Endometrium (tissue), 2 donors: ENCODE results near the gene RBM3.
A peak's percentile ranks its signal among the peaks of the same experiment; 100 is the strongest.
"Not testable (repeated sequence)": the region's sequence is repeated elsewhere in the genome, so short reads cannot be mapped to it uniquely, and the experiment has no call there.

Experiments
- FAIRE-seq: peaks from 2 replicates; lab custom pipeline; 2012; peaks lifted over from hg19 to GRCh38; lab: Jason Lieb, UNC
- donor health status: control.
- donor health status: control.

Gene RBM3

GRCh38 chrX:48574270-48575266 is at the start of gene RBM3:
TSS of gene RBM3 (plus strand) at chrX:48574484. CDS start at chrX:48575181, 697 bp downstream.
- no peak for FAIRE-seq

DNA sequence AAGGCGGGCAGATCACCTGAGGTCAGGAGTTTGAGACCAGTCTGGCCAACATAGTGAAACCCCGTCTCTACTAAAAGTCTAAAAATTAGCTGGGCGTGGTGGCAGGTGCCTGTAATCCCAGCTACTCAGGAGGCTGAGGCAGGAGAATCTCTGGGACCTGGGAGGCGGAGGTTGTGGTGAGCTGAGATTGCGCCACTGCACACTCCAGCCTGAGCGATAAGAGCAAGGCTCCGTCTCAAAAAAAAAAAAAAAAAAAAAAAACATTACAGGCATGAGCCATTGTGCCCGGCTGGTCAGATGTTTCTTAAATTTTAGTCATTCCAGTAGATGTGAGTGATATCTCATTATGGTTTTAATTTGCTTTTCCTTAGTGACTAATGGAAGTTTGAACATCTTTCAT is 48.4 kb upstream of the RBM3 start:
- not testable (repeated sequence) for FAIRE-seq

DNA sequence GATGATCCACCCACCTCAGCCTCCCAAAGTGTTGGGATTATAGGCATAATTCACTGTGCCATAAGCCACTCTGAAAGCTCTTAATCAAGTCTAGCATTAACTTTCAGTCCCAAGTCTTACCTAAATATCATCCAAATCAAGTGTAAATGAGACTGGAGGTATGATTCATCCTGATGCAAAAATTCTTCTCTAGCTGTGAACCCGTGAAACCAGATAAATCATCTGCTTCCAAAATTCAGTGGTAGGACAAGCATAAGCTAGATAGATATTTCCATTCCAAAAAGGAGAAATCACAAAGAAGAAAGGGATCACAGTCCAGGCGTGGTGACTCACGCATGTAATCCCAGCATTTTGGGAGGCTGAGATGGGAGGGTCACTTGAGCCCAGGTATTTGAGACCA is 43.5 kb upstream of the RBM3 start:
- no peak for FAIRE-seq

- FAIRE-seq = no peak
Measured at GRCh38 chrX:48531358-48531959, 42.8 kb upstream of the RBM3 start.

DNA sequence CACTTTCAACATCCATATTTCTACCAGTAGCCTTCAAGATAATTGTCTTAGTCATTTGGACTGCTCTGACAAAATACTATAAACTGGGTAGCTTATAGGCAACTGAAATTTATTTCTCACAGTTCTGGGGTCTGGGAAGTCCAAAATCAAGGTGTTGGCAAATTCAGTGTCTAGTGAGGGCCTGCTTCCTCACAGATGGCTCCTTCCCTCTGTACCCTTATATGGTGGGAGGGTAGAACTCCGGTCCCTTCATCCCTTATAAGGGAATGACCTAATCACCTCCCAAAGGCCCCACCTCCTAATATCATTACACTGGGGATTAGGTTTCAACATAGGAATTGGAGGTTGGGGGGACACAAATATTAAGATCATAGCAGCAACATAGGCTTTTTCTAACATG is 42.1 kb upstream of the RBM3 start:
- FAIRE-seq = no peak

DNA sequence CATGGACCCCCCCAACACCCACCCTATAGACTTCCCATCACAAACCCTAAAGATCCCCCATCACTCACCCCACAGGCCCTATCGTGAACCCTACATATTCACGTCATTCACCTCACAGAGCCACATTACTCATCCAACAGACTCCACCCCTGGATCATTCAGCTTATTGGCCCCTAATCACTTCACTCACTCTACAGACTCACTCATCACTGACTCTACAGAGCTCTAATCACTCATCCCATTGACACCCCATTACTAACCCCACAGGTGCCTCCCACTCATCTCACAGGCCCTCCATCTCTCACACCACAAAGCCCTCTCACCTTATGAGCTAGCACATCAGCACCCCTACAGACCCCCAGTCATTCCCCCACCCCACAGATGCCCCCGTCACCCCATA is 41.1 kb upstream of the RBM3 start:
- FAIRE-seq = no peak

- no peak for FAIRE-seq
Measured at GRCh38 chrX:48538641-48539344, 35.5 kb upstream of the RBM3 start.

DNA sequence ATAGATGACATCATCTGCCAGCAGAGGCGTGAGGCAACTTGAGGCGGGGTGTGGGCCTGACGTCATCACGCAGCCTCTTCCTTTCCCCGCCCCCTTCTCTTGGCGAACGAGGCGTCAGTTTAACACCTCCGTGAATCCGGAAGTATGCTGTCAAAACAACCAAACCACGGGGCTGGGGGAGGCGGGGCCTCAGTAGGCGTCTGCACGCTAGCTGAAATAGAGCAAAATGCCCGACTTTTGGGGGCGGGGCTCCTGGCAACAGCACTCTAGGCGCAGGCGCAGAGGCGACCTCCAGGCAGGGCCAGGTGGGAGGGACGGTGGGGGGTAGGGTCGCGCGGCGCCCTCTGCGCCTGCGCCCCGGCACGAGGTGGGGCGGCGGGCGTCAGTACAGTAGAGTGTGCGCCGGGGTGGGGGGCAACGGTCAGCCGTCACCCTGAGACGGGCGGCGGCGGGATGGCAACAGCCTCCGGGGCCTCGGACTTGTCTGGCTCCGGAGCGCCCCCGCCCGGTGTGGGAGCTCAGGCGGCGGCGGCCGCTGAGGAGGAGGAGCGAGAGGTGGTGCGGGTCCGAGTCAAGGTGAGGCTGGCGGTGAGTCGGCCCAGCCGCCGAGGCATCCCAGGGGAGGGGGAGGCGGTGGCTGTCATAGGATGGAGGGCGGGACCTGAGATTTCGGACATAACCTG is 34.8 kb upstream of the RBM3 start, which contains the start of gene TBC1D25:
TBC1D25 (plus strand) TSS at position 370 of the 683 bp plus-strand sequence; CDS start at position 454, 84 bp downstream.
- FAIRE-seq = peak; percentile 64

DNA sequence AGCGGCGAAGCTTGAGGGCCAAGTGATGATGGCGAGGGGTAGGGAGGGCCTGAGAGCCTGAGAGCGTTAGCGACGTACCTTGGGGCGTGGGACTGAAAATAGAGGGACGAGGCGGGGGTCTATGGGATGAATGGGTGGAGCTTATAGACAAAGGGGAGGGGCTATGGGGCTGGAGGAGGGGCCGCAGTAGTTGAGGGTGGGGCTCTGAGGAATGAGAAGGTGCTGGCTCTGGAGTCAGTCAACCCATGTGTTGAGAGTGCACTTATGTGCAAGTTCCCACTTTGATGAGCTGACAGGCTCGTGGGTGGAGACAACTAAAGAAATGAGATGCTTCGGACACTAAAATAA is 34.3 kb upstream of the RBM3 start:
- no peak for FAIRE-seq

GRCh38 chrX:48540480-48540879 is 33.8 kb upstream of the RBM3 start:
- no peak for FAIRE-seq

- no peak for FAIRE-seq
Measured at GRCh38 chrX:48541140-48541814, 33.0 kb upstream of the RBM3 start.

DNA sequence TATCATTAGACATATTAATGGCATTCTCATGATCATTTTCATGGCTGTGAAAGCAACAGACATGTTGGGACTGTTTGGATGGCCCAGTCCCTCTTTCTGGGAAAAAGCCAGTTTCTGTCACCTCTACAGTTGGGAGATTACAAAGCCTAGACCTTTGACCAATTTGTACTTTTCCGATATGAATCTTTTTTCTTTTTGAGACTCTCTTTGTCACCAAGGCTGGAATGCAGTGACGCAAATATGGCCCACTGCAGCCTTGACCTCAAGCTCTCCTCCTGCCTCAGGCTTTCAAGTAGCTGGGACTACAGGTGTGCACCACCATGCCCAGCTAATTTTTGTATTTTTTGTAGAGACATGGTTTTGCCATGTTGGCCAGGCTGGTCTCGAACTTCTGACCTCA is 25.4 kb upstream of the RBM3 start:
- FAIRE-seq = no peak

DNA sequence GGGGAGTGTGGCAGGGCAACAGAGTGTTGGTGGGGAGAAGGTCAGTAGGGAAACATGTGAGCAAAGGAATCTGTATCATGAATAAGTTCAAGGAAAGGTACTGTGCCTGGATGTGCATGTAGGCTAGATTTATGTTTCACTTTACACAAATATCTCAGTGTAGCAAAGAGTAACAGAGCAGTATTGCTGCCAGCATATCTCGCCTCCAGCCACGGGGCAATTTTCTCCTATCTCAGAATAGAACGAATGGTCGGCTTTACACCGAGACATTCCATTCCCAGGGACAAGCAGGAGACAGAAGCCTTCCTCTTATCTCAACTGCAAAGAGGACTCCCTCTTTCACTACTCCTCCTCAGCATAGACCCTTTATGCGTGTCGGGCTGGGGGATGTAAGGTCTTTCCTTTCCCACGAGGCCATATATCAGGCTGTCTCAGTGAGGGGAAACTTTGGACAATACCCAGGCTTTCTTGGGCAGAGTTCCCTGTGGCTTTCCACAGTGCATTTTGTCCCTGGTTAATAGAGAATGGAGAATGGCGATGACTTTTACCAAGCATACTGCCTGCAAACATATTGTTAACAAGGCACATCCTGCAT is 18.5 kb upstream of the RBM3 start:
- FAIRE-seq = not testable (repeated sequence)

GRCh38 chrX:48558271-48558670 is 16.0 kb upstream of the RBM3 start:
- no peak for FAIRE-seq

GRCh38 chrX:48559636-48560035 is 14.6 kb upstream of the RBM3 start:
- FAIRE-seq = no peak

DNA sequence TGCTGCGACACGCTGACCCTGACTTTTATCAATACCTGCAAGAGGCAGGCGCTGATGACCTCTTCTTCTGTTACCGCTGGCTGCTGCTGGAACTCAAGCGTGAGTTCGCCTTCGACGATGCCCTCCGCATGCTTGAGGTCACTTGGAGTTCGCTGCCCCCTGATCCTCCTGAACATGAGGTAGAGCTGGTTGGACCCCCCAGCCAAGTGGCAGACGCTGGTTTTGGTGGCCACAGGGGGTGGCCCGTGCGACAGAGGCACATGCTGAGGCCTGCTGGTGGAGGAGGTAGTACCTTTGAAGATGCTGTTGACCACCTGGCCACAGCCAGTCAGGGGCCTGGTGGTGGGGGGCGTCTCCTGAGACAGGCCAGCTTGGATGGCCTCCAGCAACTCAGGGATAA is 14.2 kb upstream of the RBM3 start:
- FAIRE-seq = no peak

DNA sequence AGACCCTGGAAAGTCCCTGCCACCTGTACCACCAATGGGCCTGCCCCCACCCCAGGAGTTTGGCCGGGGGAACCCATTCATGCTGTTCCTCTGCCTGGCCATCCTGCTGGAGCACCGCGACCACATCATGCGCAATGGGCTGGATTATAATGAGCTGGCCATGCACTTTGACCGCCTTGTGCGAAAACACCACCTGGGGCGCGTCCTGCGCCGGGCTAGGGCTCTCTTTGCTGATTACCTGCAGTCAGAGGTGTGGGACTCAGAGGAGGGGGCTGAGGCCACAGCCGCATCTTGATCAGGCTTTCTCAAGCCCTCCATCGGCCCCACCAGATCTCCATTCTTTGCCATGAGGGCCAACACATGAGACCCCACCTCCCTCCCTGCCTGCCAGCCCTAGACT is 13.6 kb upstream of the RBM3 start:
- no peak for FAIRE-seq

DNA sequence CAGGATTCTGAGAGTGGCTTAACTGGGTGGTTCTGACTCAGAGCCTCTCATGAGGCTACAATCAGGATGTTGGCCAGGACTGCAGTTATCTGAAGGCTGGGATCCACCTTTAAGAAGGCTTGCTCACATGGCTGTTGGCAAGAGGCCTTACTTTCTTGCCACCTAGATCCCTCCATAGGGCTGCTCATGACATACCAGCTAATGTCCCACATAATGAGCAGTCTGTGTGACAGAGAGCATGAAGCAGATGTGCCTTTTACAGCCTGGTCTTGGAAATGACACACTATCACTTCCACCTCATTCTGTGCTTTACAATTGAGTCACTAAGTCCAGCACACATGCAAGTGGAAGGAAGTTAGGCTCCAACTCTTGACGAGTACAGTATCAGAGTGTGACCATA is 4.3 kb upstream of the RBM3 start:
- no peak for FAIRE-seq

- FAIRE-seq = no peak
Measured at GRCh38 chrX:48573690-48574269, 504 bp upstream of the RBM3 start.

DNA sequence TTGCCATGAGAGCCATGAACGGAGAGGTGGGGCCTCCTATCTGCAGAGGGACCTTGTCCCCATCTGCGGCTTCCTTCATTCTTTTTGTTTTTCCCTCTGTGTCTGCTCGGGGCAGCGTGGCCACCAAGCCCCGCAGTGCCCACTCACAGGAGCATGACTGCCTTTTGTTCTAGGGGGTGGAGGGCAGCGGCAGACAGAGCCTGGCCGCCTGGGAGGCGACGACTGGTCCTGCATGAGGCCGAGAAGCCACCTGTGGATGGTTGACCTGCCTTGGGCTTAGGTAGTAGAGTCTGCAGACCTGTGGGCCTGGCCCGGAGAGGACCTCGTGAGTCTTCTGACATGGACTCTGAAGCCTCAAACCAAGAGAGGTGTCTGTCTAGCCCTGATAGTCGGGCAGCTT is 1.4 kb downstream of the RBM3 start:
- no peak for FAIRE-seq

GRCh38 chrX:48576108-48576507 is 1.8 kb downstream of the RBM3 start:
- no peak for FAIRE-seq
